LNCaP clone FGC (cell line): Measurements from ENCODE around the gene APCDD1L.

Experiments
- DNase-seq: peaks from one replicate; pipeline ENCODE4 v3.0.0-alpha.2; 2011; ENCODE audit warnings: low read depth
- H3K4me3 ChIP-seq: 2 replicates; pipeline ENCODE4 v1.5.1; 2011; ENCODE audit warnings: mild to moderate bottlenecking, low read depth, low read length, control low read depth
- TF ChIP-seq, protein P1 (sequence below): IDR thresholded peaks from 2 replicates; pipeline ENCODE4 v1.5.1; 2012; ENCODE audit warnings: mild to moderate bottlenecking; ENCODE audit not compliant: control insufficient read depth, insufficient read depth; ENCODE audit errors: extremely low read depth

Gene APCDD1L

GRCh38 chr20:58515233-58516212, at the start of gene APCDD1L:
Gene APCDD1L, minus strand, starts transcription at chr20:58515399. Its CDS starts 692 bp downstream, at chr20:58514707.
- TF ChIP-seq, protein P1, sequence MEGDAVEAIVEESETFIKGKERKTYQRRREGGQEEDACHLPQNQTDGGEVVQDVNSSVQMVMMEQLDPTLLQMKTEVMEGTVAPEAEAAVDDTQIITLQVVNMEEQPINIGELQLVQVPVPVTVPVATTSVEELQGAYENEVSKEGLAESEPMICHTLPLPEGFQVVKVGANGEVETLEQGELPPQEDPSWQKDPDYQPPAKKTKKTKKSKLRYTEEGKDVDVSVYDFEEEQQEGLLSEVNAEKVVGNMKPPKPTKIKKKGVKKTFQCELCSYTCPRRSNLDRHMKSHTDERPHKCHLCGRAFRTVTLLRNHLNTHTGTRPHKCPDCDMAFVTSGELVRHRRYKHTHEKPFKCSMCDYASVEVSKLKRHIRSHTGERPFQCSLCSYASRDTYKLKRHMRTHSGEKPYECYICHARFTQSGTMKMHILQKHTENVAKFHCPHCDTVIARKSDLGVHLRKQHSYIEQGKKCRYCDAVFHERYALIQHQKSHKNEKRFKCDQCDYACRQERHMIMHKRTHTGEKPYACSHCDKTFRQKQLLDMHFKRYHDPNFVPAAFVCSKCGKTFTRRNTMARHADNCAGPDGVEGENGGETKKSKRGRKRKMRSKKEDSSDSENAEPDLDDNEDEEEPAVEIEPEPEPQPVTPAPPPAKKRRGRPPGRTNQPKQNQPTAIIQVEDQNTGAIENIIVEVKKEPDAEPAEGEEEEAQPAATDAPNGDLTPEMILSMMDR: no peak
- H3K4me3 ChIP-seq: no peak within 1 kb of the TSS
- no peak for DNase-seq

DNA sequence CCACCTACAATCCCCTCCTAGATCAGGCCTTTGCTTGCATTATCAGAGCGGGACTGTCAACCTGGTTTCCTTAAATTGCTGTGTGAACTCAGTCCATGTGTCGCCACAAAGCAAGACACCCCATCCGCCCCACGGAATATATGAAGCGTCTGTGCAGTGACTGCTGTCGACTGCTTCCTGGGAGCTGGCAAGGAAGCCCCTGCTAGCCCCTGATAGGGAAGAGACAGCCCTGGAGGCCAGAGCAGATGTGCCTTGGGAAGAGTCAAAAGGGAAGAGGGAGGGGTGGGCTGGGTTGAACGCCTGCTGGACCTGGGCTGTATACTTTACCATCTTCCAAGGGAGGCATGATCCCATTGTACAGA, 44.1 kb upstream of the APCDD1L start:
- TF ChIP-seq, protein P1: no peak

GRCh38 chr20:58558486-58559367, 43.5 kb upstream of the APCDD1L start:
- no peak overlapping the region for H3K4me3 ChIP-seq
- DNase-seq: no peak
- TF ChIP-seq, protein P1: no peak

More for the DNA sequence above, 44.1 kb upstream of the APCDD1L start:
- H3K4me3 ChIP-seq: no peak overlapping the region
- no peak for DNase-seq

- H3K4me3 ChIP-seq: no peak overlapping the region
- DNase-seq: no peak
- TF ChIP-seq, protein P1: no peak
Observed at GRCh38 chr20:58557733-58558342, 42.6 kb upstream of the APCDD1L start.

GRCh38 chr20:58556961-58557360, 41.8 kb upstream of the APCDD1L start:
- TF ChIP-seq, protein P1: no peak
- DNase-seq: no peak
- H3K4me3 ChIP-seq: no peak overlapping the region

DNA sequence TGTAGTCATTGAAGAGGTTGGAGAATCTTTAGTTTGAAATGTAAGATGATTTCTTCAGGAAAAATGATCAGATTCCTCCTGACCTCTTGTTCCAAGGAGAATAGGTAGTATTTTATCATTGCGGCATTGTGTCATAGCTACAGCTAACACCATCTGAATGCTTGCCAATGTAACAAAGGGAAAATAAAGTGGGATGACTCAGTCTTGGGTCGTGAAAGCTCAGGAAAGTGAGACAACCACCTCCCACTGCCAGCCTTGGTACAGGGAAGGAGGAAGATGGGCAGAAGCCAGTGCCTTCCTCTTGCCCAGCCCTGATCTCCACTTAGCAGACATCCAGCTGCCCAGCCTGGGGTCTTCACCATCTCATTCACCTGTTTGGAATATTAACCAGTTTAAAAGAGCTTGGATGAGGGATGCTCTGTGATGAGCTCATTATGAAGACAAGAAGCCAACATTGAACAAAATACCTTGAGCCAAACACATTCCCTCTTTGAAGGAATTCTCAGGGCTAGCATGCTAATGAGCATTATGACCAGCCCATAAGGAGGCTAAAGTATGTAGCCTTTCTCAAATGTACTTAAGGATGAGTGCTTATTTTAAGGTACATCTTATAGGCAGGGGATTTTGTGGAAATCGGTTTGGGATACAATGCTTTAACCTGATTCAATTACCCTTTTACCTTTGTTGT, 40.0 kb upstream of the APCDD1L start:
- no peak overlapping the region for H3K4me3 ChIP-seq
- TF ChIP-seq, protein P1: no peak
- DNase-seq: no peak
